Small intestine (tissue), 7 donors: Measurements from ENCODE around the gene KLF17. TPM values are rescaled to one million over a fixed set of nuclear protein-coding genes. Genes with fewer than 3 reads are reported as not detected.

ENCODE experiments used
- DNase-seq, 2 donors: peaks; one replicate each; pipeline versions ENCODE4 v3.0.0 to v3.0.0-alpha.2; 2013
- FAIRE-seq: peaks from 2 replicates; lab custom pipeline; 2012; peaks lifted over from hg19 to GRCh38; lab: Jason Lieb, UNC
- H3K27ac ChIP-seq, 3 donors: one replicate each; pipeline ENCODE4 v1.5.1; 2013; ENCODE audit warnings: low read length in 2 of 3, mild to moderate bottlenecking in 2 of 3, control low read depth in 1 of 3, inconsistent platforms in 1 of 3, low read depth in 1 of 3, moderate library complexity in 1 of 3
- H3K27me3 ChIP-seq, 3 donors: one replicate each; pipeline ENCODE4 v1.6.1; 2013; ENCODE audit warnings: low read length in 3 of 3, inconsistent platforms in 1 of 3; ENCODE audit not compliant: control insufficient read depth in 3 of 3, insufficient read depth in 3 of 3
- H3K36me3 ChIP-seq, 3 donors: one replicate each; pipeline ENCODE4 v1.6.1; 2013; ENCODE audit warnings: low read length in 3 of 3, inconsistent platforms in 1 of 3, low read depth in 1 of 3, mild to moderate bottlenecking in 1 of 3, moderate library complexity in 1 of 3; ENCODE audit not compliant: control insufficient read depth in 3 of 3, insufficient read depth in 2 of 3
- H3K4me1 ChIP-seq, 3 donors: one replicate each; pipeline ENCODE4 v1.6.1; 2013; ENCODE audit warnings: low read length in 2 of 3, inconsistent platforms in 1 of 3, low read depth in 1 of 3, mild to moderate bottlenecking in 1 of 3, moderate library complexity in 1 of 3; ENCODE audit not compliant: control insufficient read depth in 3 of 3, insufficient read depth in 2 of 3
- H3K4me3 ChIP-seq, 3 donors: one replicate each; pipeline ENCODE4 v1.5.1; 2013; ENCODE audit warnings: low read length in 3 of 3, control low read depth in 1 of 3, inconsistent platforms in 1 of 3, low read depth in 1 of 3, mild to moderate bottlenecking in 1 of 3, moderate library complexity in 1 of 3
- H3K9me3 ChIP-seq, 2 donors: one replicate each; pipeline ENCODE4 v1.6.1; 2013; ENCODE audit warnings: low read depth in 1 of 2, low read length in 1 of 2; ENCODE audit not compliant: control insufficient read depth in 2 of 2, insufficient read depth in 1 of 2
- WGBS, 3 donors: extraction: QIAGEN DNeasy Blood & Tissue Kit; methylation state at CpG; one replicate each; pipeline ENCODE4 v1.1.7; 2013; 5-methylcytosine and 5-hydroxymethylcytosine counted together
- polyA plus RNA-seq, 4 donors: library from polyadenylated mRNA; stranded (reverse) in 3 of 4; unstranded in 1 of 4; fragments of 200-250 nt in 3 of 4; fragments of 120-200 nt in 1 of 4; gene quantifications; one replicate each; pipeline versions ENCODE4 v1.2.1 to v1.2.3, GENCODE V29; 2013
- donor health status: healthy with polysubstance abuse.
- donor health status: control.
- donor health status: control.
- donor health status: Bipolar disorder and iron deficiency.
- donor health status: healthy.

The KLF17 gene
- polyA plus RNA-seq, 4 donors = 0.06 TPM; not detected in 3

DNA sequence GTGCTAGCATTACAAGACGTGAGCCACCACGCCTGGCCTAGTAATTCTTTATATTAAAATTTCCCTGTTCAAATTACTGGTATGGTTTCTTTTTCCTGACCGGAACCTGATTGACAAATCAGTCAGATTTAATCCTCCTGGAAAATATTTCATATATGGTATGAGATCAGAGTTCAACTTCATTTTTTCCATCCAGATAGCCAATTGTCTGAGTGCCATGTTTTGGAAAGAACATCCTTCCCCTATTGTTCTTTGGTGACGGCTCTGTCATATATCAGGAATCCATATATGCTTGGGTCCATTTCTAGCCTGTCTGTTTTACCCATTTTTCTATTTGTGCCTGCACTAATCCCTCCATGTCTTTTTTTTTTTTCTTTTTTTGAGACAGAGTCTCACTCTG, 39.1 kb upstream of the KLF17 start:
- WGBS, 3 donors = 83 to 92% (median 91%) methylated on average over 4 of the region's 4 CpGs
- Histone ChIP-seq H3K27me3 (peaks cover 0 to 5% (median 0%) of the 10 kb centered on the region in 3 donors), H3K36me3 (no peaks in the 10 kb centered on the region), H3K4me3 (no peak overlapping the region), H3K9me3 (no peaks in the 10 kb centered on the region), H3K27ac (no peak overlapping the region), H3K4me1 (peaks cover 0 to 21% (median 0%) of the 10 kb centered on the region in 3 donors)
- FAIRE-seq = no peak
- DNase-seq = no peak

DNA sequence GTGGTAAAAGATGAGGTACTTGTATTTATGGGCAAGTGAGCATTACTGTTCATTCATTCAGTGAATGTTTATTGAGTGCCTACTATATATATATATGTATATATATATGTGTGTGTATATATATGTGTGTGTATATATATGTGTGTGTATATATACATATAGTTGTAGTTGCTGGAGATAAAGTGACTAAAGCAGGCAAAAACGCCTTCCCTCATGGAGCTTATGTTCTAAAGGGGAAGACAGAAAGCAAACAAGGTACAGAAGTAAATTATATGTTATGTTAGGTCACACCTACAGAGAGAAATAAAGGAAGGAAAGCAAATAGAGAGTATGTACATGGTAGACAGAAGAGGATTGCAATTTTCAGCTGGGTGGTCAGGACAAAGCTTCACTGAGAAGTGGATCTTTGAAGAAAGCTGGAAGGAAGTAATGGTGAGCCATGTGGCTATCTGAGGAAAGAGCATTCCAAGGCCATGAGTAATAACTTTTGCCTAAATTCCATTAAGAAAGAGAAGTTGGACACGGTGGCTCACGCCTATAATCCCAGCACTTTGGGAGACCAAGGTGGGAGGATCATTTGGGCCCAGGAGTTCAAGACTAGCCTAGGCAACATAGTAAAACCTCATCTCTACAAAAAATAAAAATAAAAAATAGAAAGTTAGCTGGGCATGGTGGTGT, 33.5 kb upstream of the KLF17 start:
- 71 to 80% (median 77%) methylated on average over 3 of the region's 3 CpGs for WGBS, 3 donors
- H3K27ac ChIP-seq = no peak overlapping the region
- H3K27me3 ChIP-seq = peaks cover 0 to 5% (median 0%) of the 10 kb centered on the region in 3 donors
- H3K9me3 ChIP-seq = no peaks in the 10 kb centered on the region
- no peak for FAIRE-seq
- DNase-seq = no peak
- no peak overlapping the region for H3K4me3 ChIP-seq
- H3K4me1 ChIP-seq = no peaks in the 10 kb centered on the region
- no peaks in the 10 kb centered on the region for H3K36me3 ChIP-seq

DNA sequence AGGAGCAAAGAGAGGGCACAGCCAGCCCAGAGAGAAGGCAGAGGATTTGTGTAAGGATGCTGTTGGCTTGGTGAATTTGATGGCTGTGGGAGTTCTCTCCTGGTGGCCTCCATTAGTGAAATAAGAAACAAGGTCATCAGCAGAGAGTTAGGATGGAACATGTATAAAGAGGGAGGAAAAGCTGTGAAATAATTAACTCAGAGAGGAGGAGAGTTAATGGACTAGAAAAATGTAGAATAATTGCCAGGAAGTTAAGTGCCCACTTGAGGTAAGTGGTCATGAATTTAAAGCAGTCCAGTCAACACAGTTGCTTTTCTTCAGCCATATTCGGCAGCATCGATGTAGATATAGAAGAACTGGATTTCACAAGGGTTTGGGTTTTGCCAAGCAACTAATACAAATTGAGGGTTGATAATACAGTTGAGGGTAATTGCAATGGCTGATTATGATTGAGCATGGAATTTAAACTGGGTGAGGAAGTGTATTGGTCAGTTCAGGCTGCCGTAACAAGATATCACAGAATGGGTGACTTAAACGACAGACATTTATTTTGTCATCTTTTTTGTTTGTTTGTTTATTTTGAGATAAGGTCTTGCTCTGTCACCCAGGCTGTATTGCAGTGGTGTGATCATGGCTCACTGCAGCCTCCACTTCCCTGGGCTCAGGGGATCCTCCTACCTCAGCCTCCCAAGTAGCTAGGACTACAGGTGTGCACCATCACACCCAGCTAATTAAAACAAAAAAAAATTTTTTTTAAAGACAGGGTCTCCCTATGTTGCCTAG, 31.7 kb upstream of the KLF17 start:
- Histone ChIP-seq H3K4me3 (no peak overlapping the region), H3K27ac (no peak overlapping the region), H3K36me3 (no peaks in the 10 kb centered on the region), H3K4me1 (no peaks in the 10 kb centered on the region), H3K27me3 (peaks cover 0 to 5% (median 3%) of the 10 kb centered on the region in 3 donors), H3K9me3 (no peaks in the 10 kb centered on the region)
- FAIRE-seq = no peak
- 80 to 88% (median 86%) methylated on average over 4 of the region's 4 CpGs for WGBS, 3 donors
- no peak for DNase-seq

DNA sequence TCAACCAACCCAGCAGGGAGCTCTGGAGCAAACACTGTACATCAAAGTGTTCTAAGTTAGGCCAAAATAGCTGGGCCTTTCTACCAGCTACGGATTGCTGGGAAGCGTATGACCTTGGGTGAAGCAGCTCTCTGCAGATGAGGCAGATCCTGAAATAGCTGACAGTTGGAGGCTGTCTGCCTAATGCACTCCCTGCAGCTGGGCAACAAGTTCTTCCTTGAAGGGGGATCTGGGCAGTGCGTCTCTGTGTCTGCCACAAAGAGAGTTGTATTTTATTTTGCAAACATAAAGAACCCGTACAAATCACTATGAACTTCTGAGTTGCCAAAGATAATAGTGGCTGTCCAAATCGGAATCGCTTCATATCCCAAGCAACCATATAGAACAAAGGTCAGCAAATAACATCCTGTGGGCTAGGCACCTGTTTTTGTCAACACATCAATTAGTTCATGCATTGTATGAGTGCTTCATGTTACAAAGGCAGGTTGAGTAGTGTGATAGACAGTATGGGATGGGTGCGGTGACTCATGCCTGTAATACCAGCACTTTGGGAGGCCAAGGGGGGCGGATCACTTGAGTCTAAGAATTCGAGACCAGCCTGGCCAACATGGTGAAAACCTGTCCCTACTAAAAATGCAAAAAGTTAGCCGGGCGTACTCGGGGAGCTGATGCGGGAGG, 29.1 kb upstream of the KLF17 start:
- Histone ChIP-seq H3K9me3 (no peaks in the 10 kb centered on the region), H3K36me3 (no peaks in the 10 kb centered on the region), H3K4me3 (no peak overlapping the region), H3K27me3 (peaks cover 0 to 3% (median 0%) of the 10 kb centered on the region in 3 donors), H3K27ac (no peak overlapping the region), H3K4me1 (no peaks in the 10 kb centered on the region)
- FAIRE-seq (no peak), DNase-seq (peak in 1 of 2 donors; percentile 20)
- WGBS, 3 donors = 52 to 70% (median 69%) methylated on average over 13 of the region's 13 CpGs

DNA sequence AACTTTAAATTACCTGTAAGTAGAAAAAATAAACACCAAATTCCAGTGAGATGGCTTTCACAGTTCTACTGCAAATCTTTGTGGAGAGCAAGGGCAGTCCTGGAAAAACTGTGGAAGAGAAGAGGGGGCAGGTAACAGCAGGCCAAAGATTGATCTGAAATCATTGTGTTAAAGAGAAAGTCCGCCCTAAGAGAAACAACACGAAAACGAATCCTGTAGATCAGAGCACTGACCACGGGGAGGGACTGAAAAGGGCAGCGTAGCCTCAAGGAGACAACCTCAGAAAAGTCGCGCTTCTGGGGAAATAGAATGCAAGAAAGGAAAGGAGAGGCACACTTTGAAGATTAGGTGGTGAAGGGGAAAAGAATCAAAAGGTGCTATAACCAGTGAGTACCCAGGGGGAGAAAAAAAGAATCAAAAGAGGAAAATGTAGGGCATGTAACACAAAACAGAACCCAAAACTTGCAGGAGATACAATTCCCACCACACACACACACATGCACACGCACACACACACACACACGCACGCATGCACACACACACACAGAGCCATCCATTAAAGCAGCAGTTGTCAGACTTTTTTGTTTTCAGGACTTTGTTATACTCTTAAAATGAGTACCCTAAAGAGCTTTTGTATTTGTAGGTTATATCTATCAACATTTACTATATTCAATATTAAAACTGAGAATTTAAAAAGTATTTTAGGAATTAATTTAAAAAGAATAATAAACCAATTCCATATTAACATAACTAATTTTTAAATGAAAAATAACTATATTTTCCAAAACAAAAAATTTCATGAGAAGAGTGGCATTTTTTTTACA, 28.0 kb upstream of the KLF17 start:
- FAIRE-seq (no peak), DNase-seq (no peak)
- Histone ChIP-seq H3K4me1 (no peaks in the 10 kb centered on the region), H3K27ac (no peak overlapping the region), H3K36me3 (no peaks in the 10 kb centered on the region), H3K27me3 (peaks cover 0 to 3% (median 0%) of the 10 kb centered on the region in 3 donors), H3K9me3 (no peaks in the 10 kb centered on the region), H3K4me3 (no peak overlapping the region)
- 77 to 87% (median 80%) methylated on average over 10 of the region's 10 CpGs for WGBS, 3 donors

DNA sequence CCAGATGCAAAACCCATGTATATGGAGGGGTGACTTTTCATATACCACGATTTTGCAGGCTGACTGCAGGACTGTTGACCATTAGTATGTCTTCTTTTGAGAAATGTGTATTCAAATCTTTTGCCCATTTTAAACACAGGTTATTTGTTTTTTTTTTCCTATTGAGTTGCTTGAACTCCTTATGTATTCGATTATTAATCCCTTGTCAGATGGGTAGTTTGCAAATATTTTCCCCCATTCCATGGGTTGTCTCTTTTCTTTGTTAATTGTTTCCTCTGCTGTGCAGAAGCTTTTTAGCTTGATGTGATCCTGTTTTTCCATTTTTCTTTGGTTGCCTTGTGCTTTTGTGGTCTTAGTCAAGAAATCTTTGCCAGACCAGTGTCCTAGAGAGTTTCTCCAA, 24.6 kb upstream of the KLF17 start:
- no peak for FAIRE-seq

DNA sequence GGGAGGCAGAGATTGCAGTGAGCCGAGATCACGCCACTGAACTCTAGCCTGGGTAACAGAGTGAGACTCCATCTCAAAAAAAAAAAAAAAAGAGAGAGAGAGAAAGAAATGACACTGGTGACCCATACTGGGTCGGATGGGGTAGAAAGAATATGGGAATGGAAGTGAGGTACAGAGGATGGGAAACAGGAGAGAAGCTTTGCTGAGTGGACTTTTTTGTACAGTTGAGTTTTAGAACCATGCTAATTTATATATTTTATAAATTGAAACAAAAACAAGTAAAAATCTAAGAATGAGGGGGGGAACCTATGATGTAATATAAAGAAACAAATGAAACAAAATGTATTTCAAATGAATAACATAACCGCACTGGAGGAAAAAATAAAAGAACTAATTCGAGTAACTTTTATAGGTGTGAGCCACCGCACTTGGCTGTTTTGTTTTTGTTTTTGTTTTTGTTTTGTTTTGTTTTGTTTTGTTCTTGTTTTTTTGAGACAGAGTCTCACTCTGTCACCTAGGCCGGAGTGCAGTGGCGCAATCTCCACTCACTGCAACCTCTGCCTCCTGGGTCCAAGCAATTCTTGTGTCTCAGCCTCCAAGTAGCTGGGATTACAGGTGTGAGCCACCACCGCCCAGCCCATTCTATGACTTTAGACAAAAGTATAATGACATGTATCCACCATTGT, 18.3 kb upstream of the KLF17 start:
- Histone ChIP-seq H3K4me1 (no peaks in the 10 kb centered on the region), H3K36me3 (no peaks in the 10 kb centered on the region), H3K27me3 (no peaks in the 10 kb centered on the region), H3K4me3 (no peak overlapping the region), H3K27ac (no peak overlapping the region), H3K9me3 (no peaks in the 10 kb centered on the region)
- DNase-seq (no peak), FAIRE-seq (no peak)
- 80 to 89% (median 83%) methylated on average over 9 of the region's 9 CpGs for WGBS, 3 donors

More for the DNA sequence above, 24.6 kb upstream of the KLF17 start:
- no peaks in the 10 kb centered on the region for H3K4me1 ChIP-seq
- H3K36me3 ChIP-seq = no peaks in the 10 kb centered on the region
- no peak overlapping the region for H3K4me3 ChIP-seq
- DNase-seq = no peak
- no peak overlapping the region for H3K27ac ChIP-seq
- H3K9me3 ChIP-seq = no peaks in the 10 kb centered on the region
- H3K27me3 ChIP-seq = peaks cover 0 to 3% (median 0%) of the 10 kb centered on the region in 3 donors
- 76 to 88% (median 88%) methylated on average over 2 of the region's 2 CpGs for WGBS, 3 donors
